Neural crest cell (in vitro differentiated cells): Measurements from ENCODE around the gene DENND2D. TPM values are rescaled to one million over a fixed set of nuclear protein-coding genes. Genes with fewer than 3 reads are reported as not detected.

Experiments
- DNase-seq: peaks from one replicate; pipeline ENCODE4 v3.0.0; 2021; ENCODE audit warnings: low read depth, mixed read lengths, low spot score
- H3K27ac Mint-ChIP-seq: one replicate; pipeline ENCODE4 v1.8.0; 2021; ENCODE audit warnings: mild to moderate bottlenecking, mixed read lengths; ENCODE audit not compliant: unreplicated experiment
- H3K27me3 Mint-ChIP-seq: 2 replicates; pipeline ENCODE4 v1.8.0; 2021; ENCODE audit warnings: low read depth, mild to moderate bottlenecking, mixed read lengths
- H3K36me3 Mint-ChIP-seq: 2 replicates; pipeline ENCODE4 v1.8.0; 2021; ENCODE audit warnings: low read depth, mild to moderate bottlenecking, mixed read lengths
- H3K4me1 Mint-ChIP-seq: 2 replicates; pipeline ENCODE4 v1.8.0; 2021; ENCODE audit warnings: mixed read lengths
- H3K4me3 Mint-ChIP-seq: one replicate; pipeline ENCODE4 v1.8.0; 2021; ENCODE audit warnings: mild to moderate bottlenecking, mixed read lengths
- H3K9me3 Mint-ChIP-seq: 2 replicates; pipeline ENCODE4 v1.8.0; 2021; ENCODE audit warnings: mixed read lengths
- total RNA-seq: library from RNA; stranded (reverse); gene quantifications from 2 replicates; pipeline ENCODE4 v1.2.1, GENCODE V29; 2021
- TF ChIP-seq, protein P1 (sequence below): fragments of 200-600 bp; sonication (generic); conservative IDR thresholded peaks from 2 replicates; pipeline ENCODE4 v1.5.0; 2021; ENCODE audit warnings: antibody characterized with exemption, mild to moderate bottlenecking

Gene DENND2D
- total RNA-seq, 1 donor from 2014 or later, result not detected

DNA sequence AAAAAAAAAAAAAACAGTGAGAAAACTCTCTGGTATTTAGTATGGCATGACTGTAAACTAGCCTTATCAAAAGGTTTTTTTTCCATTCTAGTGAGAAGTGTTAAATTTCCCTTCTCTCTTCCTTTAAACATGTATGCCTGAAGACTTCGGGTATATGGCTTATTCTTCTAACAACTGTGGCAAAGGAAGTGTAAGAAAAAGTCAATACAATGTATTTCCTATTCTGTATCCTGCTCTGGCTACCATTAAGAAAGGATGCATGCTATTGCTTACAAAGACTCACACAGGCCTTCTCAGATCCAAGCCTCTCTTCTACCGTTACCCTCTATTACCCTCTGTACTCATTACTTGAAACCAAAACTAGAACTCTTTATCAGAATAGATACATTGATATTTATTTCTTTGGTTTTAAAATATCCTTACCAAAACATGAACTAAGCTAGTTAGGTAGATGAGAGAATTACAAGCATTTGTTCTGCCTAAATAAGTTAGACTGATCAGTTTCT is 52.0 kb downstream of the DENND2D start:
- H3K9me3 Mint-ChIP-seq, result peaks cover 1% of the 10 kb centered on the region
- no peak overlapping the region for H3K4me3 Mint-ChIP-seq
- H3K27ac Mint-ChIP-seq, result no peak overlapping the region
- H3K36me3 Mint-ChIP-seq, result peaks cover 21% of the 10 kb centered on the region
- DNase-seq, result no peak
- no peaks in the 10 kb centered on the region for H3K27me3 Mint-ChIP-seq
- TF ChIP-seq, protein P1, sequence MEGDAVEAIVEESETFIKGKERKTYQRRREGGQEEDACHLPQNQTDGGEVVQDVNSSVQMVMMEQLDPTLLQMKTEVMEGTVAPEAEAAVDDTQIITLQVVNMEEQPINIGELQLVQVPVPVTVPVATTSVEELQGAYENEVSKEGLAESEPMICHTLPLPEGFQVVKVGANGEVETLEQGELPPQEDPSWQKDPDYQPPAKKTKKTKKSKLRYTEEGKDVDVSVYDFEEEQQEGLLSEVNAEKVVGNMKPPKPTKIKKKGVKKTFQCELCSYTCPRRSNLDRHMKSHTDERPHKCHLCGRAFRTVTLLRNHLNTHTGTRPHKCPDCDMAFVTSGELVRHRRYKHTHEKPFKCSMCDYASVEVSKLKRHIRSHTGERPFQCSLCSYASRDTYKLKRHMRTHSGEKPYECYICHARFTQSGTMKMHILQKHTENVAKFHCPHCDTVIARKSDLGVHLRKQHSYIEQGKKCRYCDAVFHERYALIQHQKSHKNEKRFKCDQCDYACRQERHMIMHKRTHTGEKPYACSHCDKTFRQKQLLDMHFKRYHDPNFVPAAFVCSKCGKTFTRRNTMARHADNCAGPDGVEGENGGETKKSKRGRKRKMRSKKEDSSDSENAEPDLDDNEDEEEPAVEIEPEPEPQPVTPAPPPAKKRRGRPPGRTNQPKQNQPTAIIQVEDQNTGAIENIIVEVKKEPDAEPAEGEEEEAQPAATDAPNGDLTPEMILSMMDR, result no peak
- H3K4me1 Mint-ChIP-seq, result no peaks in the 10 kb centered on the region

DNA sequence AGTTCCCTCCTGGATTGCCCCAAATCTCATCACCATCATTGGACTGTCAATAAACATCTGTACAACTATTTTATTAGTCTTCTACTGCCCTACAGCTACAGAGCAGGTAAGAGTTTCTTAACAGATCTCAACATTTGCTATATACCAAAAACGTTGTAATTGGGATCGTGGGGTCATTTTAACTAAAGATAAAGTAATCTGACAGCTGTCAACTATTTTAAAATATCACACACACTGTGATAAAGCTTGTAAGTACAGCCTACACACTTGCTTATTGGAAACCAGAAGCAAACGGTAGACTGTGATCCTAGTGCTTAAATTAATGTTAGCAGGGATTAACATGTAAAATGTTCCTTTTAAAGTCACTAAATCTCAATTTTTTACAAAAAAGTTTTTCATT is 52.5 kb downstream of the DENND2D start:
- Mint-ChIP-seq H3K27ac (no peak overlapping the region), H3K9me3 (no peaks in the 10 kb centered on the region), H3K4me3 (no peak overlapping the region), H3K27me3 (no peaks in the 10 kb centered on the region), H3K36me3 (peaks cover 16% of the 10 kb centered on the region), H3K4me1 (no peaks in the 10 kb centered on the region)
- TF ChIP-seq, protein P1, result no peak
- DNase-seq, result no peak

GRCh38 chr1:111145963-111146768 is 54.3 kb downstream of the DENND2D start:
- no peaks in the 10 kb centered on the region for H3K27me3 Mint-ChIP-seq
- H3K4me3 Mint-ChIP-seq, result peak overlapping the region; percentile 4
- peaks cover 8% of the 10 kb centered on the region for H3K4me1 Mint-ChIP-seq
- peaks cover 2% of the 10 kb centered on the region for H3K36me3 Mint-ChIP-seq
- H3K27ac Mint-ChIP-seq, result no peak overlapping the region
- no peaks in the 10 kb centered on the region for H3K9me3 Mint-ChIP-seq
- TF ChIP-seq, protein P1, result no peak
- no peak for DNase-seq

GRCh38 chr1:111145542-111145941 is 54.9 kb downstream of the DENND2D start:
- Mint-ChIP-seq H3K27ac (no peak overlapping the region), H3K36me3 (peaks cover 2% of the 10 kb centered on the region), H3K27me3 (no peaks in the 10 kb centered on the region), H3K9me3 (no peaks in the 10 kb centered on the region), H3K4me3 (no peak overlapping the region), H3K4me1 (peaks cover 12% of the 10 kb centered on the region)
- DNase-seq, result no peak
- TF ChIP-seq, protein P1, result no peak

DNA sequence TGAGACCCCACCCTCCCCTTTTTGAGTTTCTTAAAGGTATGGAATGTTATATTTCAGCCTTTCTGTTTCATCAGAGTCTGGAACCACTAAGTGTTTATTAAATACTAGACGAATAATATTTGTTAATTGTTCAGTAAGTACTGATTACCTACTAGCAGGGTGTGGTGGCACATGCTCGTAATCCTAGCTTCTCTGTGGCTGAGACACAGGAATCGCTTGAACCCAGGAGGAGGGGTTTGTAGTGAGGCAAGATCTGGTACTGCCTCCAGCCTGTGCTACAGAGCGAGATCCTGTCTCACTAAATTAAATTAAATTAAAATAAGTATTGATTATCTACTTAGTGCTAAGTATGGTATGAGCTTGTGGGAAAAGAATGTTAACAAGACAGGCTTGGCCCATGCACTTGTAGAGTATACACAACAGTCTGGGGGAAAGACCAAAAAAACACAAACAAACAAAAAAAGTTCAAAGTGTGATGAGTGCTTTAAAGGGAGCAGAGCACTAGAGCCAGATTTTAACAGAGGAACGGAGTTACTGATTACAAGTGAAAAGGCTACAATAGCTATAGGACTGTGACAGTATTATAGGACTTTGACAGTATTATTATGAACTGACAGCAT is 58.0 kb downstream of the DENND2D start:
- no peak for DNase-seq
- Mint-ChIP-seq H3K27ac (no peak overlapping the region), H3K27me3 (no peaks in the 10 kb centered on the region), H3K4me3 (peak overlapping the region; percentile 49), H3K36me3 (no peaks in the 10 kb centered on the region), H3K4me1 (peaks cover 32% of the 10 kb centered on the region), H3K9me3 (no peaks in the 10 kb centered on the region)
- TF ChIP-seq, protein P1, result no peak
